NCI-H2227 treated with DMSO at 0.1 percent for 48 hours (cell line): Measurements from ENCODE around the gene NRF1.
A peak's percentile ranks its signal among the peaks of the same experiment; 100 is the strongest.

Experiments
- DNase-seq: peaks from one replicate; lab custom pipeline; 2025; lab: John Stamatoyannopoulos, UW

NRF1 gene

GRCh38 chr7:129740574-129741410 lies 129.3 kb downstream of the NRF1 start:
- DNase-seq = no peak

- DNase-seq = peak; percentile 58
These were observed 130.3 kb downstream of the NRF1 start for GRCh38 chr7:129741743-129742213.

DNA sequence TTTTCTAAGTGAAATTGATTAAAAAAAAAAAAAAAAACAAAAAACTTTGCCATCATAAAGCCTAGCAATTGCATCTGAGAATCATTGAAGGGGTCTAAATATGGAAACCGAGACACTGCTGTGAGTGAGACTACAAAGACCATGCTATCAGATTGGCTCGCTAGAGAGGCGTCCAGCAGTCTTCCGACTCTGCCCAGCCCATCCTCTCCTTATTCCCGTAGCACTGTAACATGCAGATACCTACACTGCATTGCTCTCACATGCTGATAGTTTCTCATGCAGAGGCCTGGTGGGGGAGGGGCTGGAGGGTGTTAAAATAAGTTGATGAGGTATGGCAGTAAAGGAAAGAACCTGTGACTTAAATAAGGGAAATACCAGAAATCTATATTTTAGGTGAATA lies 130.7 kb downstream of the NRF1 start:
- DNase-seq = peak; percentile 37

DNA sequence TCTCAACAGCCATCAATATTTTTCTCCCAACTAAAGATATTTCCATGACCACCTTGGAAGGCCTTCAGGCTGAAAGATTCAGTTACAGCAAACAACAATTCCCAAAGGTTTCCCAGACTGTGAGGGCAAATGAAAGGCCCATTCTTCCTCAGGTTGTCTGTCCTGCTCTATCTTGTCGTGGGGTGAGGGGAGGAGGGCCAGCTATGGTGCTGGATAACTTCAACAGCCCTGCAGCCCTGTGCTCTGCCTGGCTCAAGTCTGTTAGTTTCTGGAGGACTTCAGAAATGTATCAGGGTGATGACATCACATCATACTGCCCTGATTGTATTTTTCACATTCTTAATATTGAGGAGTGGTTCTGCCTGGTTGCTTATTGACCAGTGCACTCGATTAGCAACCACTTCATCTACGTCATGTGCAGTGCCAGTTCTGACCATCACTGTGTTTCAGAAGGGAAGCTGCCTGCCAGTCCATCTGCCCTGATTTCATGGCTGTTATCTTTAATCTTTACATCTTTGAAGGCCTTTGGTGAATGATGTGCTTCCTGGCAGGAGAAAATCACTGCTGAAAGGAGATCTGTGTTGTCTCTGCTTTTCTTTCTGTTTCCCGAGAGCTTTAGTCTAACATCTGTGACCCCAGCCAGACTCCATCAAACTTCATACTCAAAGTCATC lies 135.5 kb downstream of the NRF1 start:
- DNase-seq = no peak

DNA sequence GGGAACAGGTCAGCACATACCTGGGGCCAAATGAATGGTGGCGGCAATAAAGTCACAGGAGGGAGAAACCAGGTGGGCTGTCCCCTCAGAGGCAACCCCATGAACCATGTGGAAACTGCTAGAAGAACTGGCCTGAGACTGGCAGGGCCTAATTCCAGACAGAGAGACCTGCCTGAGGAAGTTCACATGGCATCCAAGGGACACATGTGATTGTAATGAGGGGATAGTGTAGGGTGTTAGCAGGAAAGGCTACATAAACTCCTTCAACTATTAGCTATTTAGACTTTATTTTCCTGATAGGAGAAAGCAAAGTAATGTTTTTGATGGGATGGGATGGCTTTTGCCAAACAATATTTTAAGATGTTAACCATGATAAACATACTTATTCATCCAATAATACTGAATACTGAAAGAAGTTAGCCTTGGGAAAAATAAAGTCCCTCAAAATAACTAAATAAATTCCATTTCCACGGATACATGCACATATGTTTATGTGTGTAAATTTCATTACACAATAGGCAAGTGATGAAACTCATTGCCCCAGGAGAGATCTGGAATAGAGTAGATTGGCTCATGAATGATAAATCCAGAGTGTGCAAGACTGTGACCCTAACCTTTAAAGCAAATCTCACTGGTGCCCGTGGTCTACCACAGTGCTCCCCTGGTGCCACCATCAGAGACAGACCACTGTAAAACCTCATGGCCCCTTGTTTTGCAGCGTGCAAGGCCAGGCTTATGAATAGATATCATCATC lies 137.0 kb downstream of the NRF1 start:
- no peak for DNase-seq

- DNase-seq = no peak
These were observed 138.6 kb downstream of the NRF1 start for GRCh38 chr7:129750091-129750490.

- no peak for DNase-seq
These were observed 139.0 kb downstream of the NRF1 start for GRCh38 chr7:129750501-129750900.

DNA sequence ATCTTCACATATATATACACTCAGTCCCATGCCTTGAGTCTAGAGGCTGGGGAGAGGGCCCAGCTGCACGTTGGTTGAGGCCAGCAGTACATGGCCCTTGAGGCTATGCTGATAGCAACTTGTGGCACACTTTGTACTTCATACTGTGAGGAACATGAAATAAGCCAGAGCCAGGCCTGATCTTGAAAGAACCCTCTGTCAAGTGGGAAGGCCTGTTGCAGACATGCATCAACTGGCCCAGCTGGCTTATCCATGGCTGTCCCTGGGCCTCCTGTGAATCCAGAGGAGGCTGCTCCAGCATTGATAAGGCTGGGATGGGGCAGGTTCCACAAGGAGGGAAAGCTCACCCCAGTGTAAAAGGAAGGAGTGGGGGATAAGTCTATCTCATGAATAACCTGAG lies 140.4 kb downstream of the NRF1 start:
- DNase-seq = no peak

DNA sequence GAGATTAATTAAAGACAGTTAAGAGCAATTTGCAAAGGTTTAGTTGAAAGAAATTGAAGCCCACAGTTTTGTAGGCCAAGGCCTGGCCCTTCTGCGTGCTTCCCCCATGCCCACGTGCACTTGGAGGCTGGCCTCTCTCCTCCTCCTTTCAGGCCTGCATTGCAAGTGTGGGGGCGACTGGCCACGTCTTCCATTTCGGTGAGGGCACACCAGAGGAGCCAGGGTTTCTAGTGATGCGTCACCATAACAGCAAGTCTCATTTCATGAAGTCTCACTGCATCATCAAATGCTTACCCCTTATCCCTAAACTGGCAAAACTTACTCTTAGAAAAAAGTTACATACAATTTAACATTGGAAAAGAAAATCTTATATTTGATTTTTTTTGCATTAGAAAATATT lies 141.2 kb downstream of the NRF1 start:
- no peak for DNase-seq

GRCh38 chr7:129754406-129754805 lies 142.9 kb downstream of the NRF1 start:
- DNase-seq = no peak

- DNase-seq = no peak
These were observed 146.5 kb downstream of the NRF1 start for GRCh38 chr7:129757991-129758390.

- no peak for DNase-seq
These were observed 151.0 kb downstream of the NRF1 start for GRCh38 chr7:129762387-129762969.

GRCh38 chr7:129764247-129765084 lies 152.9 kb downstream of the NRF1 start:
- DNase-seq = no peak

- no peak for DNase-seq
These were observed 153.8 kb downstream of the NRF1 start for GRCh38 chr7:129765352-129765751.

DNA sequence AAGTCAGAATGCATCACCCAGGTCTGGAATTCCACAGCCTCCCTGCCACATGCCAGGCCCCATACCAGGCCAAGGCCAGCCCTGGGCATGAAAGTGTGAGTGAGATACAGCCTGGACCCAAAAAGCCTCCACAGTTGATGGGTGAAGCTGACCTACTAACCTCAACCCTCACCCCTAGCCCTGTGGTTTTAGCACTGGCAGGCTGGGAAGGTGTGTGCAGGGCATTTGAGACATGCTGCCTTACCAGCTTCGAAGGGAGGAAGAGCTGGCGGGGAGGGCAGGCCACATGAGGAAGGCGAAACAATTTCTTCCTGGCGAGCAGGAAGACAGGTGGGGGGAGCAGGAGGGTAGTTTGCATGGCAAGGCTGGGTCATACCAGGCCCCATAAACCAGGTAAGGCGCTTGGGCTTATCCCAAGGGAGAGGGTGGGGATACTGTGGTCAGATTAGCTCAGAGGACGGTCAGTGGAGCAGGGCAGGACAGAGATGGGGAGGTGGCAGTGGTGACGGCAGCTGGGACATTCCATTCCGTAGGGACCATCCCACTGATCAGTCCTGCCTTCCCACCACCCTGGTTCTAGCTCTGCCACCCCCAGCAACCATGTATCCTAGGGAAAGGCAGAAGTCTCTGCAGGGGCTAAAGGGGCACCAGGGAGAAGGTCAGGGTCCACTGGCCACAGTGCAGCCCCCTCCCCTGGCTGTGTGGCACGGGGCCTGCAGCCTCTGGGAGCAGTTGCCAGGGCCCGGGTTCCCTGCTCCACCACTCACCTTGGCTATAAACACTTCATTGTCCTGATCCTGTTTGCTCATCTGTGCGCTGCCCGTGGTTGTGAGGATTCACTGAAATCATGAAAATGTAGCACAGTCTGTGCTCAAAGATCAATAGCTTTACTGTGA lies 155.8 kb downstream of the NRF1 start:
- DNase-seq = no peak

DNA sequence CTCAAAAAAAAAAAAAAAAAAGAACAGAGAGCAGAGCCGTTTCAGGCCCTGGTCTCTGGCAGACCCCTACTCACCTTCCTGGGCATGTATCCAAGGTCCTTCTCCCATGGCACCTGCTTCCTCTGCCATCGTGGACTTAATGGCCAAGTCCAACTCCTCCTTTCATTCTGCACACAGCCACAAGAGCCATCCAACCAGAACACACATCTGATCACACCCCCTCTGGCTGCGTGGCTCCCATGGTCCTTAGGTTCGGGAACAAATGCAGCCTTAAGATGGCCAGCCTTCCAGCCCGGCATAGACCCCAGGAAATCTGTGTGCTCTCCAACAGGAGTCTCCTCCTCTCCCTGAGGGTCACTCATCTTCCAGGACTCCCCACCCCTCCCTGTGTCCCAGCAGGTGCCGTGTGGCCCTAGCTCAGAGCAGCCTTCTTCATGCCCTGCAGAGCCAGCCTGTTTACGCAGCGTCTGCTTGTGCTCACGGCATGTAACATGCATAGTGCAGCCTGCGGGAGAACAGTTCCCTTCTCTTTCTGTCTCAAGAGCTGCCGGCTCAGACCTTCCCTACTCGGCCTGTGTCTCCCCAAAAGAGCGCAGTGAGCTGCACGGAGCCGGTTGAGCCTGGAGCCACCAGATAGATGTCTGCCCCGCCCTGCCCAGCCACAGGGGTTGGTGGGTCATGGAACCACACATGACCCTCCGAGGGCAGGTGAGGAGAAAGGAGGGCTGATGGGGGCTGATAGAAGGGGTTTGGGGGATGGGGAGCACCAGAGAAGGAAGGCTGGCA lies 157.3 kb downstream of the NRF1 start:
- DNase-seq = no peak

- no peak for DNase-seq
These were observed 157.9 kb downstream of the NRF1 start for GRCh38 chr7:129769400-129769774.

- DNase-seq = no peak
These were observed 158.6 kb downstream of the NRF1 start for GRCh38 chr7:129769866-129770808.
